HuH-7 (cell line): ENCODE results near the gene LSM14B.
"Not testable (repeated sequence)": the region's sequence is repeated elsewhere in the genome, so short reads cannot be mapped to it uniquely, and the experiment has no call there.

Source experiments
- DNase-seq: peaks from one replicate; pipeline ENCODE4 v3.0.0; 2011; ENCODE audit warnings: low spot score

Gene LSM14B

DNA sequence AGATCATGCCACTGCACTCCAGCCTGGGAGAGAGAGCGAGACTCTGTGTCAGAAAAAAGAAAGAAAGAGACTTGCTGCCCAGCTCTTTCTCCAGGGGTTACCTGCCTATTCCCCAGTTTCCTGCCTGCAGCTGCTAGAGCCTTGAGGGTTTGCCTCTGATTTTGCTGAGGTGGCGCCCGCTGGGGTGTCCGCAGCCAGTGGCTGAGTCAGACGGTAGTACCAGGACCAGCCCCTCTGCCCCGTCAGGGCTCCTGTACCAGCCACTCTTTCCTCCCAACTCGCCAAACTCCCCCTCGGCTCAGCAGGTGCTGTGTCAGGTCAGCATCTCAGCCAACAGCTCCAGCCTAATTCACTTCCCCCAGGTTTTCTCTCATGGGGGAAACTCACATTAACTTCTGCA lies 7.4 kb upstream of the LSM14B start:
- no peak for DNase-seq

DNA sequence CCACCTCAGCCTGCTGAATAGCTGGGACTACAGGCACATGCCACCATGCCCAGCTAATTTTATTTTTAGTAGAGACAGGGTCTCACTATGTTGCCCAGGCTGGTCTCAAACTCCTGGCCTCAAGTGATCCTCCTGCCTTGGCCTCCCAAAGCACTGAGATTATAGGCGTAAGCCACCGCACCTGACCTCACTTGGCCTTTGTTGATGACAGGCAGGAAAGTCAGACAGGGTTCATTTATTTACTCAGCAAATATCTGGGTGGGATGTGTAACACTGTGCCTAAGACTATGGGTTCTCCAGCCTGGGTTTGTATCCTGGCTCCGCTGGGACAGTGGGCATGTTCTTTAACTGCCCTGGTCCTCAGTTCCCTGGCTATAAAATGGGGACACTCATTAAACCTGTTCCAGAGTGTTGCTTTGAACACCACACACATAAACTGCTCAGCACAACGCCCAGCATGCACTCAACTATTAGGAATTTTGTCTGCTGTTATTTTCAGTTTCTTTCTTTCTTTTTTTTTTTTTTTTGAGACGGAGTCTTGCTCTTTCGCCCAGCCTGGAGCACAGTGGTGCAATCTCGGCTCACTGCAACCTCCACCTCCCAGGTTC lies 6.4 kb upstream of the LSM14B start:
- not testable (repeated sequence) for DNase-seq

DNA sequence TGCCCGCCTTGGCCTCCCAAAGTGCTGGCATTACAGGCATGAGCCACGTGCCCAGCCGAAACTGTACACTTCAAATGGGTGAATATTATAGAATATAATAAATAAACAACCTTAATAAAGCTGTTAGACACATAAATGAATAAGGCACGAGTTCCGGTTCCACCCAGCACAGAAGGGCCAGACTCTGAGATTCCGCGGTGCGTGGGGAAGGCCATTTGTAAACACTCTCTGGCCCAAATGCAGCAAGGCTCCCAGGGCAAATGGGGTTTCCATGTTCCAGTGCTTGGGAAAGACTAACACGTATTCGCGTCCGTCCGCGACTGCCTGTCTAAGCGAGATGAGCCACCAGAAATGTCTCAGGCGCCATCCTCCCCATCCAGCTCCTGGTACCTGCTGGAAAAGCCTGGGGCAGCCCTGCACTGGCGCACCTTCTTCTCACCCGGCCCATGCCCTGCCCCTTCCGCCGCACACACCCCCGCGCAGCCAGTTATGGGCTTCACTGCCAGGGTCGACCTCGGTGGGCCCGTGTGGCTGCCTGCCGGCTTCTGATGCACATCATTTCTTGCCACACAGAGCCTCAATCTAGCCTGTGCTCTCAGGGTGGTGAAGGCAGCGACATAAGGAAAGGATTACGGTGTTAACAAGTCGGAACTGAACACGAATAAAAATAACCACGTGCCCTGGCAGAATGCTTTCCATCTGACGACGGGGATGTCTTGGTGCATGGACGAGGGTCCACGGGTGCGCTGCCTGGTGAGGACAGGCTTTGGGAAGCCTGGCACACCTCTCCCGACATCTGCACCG lies 5.5 kb upstream of the LSM14B start:
- DNase-seq, result no peak

DNA sequence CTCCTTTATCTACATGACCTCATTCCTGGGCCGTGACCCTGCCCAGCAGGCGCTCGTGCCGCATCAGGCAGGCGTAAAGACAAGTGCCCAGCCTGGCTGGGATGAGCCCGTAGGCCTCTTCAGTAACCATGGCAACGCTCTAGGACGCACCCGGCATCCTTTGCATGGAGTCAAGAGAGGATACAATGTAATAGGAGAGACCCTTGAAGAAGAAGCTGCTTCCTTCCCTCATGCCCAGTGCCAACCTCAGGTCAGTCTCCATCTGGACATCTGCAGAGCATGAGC lies 5.0 kb upstream of the LSM14B start:
- no peak for DNase-seq

DNA sequence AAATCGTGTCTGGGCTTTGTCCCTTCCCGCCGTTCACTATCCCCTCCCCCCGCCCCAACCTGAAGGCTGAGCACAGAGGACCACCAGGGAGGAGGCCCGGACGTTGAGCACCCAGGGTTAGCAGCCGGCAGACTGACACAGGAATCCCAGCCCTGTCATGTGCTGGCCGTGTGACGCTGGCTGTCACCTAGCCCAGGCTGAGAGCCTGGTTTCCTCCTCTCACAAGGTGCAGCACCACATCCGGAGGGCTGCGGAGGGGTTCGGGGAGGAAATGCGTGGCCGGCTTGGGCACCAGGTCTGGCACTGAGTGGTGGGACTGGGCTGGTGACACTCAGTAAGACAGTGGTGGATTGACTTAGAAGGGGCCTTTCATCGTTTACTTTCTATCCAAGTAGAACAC lies 4.6 kb upstream of the LSM14B start:
- no peak for DNase-seq

DNA sequence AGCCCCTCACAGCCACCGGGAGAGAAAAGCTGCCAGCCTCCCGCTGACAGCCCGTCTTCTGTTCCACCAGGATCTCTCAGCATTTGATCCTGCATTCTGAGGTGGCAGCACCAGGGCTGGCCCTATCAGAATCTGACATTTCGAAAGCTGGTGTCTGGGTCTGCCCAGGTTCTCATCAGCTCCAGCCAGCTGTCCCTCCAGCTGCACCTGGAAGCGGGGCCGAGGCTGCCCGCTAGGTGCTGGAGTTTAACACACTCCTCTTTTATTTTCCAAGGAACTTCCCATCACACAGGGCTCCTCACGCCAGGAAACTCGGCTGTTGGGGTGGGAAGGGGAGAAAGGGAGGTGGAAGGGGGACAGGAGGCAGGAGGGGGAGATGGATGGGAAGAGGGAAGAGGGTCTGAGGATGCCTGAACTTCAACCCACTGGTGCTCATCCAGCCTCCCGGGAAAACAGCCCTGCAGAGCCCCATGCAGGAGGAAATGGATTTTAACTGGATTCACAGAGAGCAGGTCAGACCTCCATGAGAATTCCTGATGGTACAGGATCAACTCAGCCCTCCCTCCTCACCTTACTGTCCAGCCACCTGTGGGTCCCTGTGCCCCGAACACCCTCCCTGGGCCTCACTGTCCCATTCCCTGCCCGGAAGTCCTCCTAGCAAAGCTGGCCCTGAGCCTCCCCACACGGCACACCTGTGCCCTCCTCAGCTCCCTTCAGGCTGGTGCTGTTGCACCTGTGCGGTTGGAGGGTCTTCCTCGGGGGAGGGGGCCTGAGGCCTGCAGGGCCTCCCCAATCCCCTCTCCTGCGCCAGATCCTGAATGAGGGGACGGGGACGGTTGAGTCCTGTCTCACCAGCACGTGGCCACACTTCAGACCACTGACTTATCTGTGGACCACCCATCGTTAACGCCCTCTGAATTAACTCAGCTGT lies 3.9 kb upstream of the LSM14B start:
- no peak for DNase-seq

DNA sequence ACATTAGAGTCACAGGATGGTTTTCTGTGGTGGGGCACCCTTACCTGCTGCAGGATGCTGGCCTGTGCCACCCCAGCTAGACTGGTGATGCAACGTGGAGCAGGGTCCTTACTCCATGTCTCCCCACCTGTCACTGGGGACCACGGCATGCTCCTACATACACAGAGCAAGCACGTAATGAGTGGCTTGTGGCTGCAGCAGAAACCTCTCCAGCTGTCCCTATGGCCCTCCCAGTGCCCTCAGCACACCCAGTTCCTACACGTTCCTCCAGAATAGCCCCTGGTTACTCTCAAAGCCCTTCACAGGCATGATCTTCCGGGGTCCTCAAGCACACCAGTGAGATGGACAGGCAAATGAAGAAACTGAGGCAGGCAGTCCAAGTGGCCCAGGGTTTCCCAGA lies 3.2 kb upstream of the LSM14B start:
- no peak for DNase-seq

DNA sequence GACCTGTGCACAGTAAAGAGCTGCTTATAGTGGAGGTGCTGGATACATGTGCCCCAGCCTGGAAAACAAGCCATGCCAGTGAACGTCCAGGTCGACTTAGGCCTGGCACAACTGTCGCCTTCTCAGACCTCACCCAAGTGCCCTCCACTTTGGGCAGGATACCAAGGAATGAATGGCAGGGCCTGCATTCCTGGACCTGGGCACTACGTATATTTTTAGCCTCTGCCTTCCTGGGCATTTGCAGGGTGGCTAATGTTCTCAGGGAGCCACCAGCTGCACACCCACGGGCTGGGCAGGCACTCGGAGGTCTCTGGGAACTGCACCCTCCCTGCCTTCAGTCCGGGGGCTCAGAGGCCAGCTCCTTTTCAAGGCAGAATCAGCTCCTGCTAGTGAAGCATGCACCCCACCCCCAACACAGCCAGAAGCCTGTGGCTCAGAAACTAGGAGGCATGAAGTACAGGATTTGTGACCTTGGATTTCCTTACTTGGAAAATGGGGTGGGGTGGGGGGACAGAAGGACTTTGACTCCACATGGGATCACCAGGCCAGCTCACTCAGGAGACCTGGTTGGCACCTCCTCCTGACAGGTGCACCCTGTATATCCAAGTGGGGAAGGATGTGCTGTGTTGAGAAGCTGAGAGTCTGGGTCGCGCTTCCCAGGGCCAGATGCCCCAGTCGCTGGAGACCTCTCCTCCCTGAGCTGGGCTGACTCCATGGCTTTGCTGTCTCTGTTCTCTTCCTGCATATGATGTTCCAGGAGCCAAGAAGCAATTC lies 2.5 kb upstream of the LSM14B start:
- DNase-seq, result no peak

DNA sequence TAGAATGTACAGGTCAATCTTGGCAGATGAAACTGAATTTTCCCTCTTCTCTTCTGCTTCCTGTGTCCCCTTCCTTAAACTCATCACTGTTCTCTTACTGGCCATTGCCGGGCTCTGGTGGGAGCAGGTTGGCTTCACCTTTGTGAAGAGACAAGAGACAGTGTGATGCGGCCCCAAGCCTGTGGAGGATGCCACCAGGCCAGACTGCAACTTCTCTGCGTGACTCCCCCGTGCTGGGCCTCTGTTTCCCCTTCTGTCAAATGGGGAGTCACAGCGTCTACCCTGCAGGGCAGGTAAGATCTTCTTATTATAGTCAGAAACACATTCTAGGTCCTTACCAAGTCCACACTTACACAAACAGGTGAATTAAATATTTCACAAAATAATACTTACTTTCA lies 1.9 kb upstream of the LSM14B start:
- no peak for DNase-seq

DNA sequence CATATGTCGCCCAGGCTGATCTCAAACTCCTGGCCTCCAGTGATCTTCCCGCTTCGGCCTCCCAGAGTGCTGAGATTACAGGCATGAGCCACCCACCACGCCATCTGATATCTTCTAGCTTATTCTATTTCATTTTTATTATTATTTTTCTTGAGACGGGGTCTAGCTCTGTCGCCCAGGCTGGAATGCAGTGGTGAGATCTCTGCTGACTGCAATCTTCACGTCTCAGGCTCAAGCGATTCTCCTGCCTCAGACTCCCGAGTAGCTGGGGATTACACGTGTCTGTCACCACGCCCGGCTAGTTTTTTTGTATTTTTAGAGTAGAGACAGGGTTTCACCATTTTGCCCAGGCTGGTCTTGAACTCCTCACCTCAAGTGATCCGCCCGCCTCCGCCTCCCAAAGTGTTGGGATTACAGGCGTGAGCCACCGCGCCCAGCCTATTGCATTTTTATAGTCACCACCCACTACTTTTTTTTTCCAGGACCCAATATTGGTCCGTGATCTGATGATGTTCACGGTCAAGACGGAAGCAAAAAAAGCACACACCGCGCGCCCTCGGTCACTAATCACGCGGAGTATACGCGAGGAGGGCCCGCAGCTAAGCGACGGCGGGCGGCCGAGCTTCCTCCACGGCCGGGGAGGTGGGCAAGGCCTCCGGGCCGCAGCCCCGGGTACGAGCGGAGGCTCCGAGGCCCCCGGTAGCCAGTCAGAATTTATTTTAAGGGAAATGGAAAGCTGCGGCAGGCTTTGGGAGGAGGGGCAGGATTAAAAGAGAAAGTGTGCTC lies 1.1 kb upstream of the LSM14B start:
- peak; percentile 53 for DNase-seq

DNA sequence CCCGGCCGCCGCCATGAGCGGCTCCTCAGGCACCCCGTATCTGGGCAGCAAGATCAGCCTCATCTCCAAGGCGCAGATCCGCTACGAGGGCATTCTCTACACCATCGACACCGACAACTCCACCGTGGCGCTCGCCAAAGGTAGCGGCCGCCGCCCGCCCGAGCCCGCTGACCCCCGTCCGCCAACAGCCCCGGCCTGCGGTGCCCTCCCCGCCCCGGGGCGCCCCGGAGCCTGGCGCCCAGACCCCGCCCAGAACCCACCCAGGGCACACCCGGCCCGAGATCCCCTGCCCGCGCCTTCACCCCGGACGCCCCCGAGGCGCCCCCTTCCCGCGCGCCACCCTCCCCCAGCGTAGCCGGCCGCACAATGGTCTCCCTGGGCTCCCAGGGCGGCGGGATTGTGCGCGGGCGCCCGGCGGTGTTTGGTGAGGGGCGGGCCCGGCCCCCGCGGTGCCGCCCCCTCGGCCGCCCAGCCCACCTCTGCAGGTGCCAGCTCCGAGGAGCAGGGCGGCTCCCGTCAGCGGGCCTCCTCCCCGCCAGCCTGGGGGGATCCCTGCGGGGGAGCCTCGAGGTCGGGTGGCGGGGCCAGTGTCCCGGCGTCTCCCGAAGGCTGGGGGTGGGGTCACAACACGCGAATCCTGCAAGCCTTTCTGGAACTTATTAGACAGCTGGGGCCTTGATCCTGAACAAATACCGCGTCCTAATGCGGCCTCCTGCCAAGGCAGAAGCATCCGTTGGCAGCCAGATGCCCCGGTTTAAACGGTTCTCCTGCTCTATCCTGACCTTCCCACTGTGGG lies 577 bp downstream of the LSM14B start:
- DNase-seq, result peak; percentile 67

DNA sequence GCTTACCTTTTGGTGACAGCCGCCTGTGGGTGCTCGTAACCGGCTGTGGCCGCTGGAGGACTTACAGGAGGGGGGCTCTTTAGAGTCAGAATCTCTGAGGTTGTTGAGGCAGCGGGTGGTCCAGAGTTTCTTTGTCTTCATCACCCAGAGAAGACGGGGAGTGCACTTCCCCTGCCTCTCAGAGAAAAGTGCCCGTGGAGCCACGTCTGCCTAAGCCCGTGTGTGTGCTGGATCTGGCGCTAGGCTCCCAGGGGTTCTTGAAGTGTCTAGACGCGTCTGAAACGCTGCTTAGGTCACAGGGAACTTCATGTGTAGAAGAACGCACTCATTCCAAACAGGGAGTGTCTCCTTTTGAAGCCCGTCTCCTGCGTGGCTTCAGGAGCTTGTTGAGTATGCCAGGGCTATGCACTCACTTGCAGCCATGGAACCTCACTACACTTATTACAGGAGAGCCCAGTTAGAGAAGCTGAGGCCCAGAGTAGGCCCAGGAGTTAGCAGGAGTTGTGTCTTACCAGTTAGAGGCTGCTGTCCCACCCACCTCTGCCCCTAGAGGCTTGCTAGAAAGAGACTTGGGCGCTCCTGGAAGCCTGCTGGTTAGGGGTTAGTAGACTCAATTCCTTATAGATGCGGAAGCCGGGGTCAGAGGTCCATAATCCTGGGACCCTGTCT lies 1.3 kb downstream of the LSM14B start:
- no peak for DNase-seq

DNA sequence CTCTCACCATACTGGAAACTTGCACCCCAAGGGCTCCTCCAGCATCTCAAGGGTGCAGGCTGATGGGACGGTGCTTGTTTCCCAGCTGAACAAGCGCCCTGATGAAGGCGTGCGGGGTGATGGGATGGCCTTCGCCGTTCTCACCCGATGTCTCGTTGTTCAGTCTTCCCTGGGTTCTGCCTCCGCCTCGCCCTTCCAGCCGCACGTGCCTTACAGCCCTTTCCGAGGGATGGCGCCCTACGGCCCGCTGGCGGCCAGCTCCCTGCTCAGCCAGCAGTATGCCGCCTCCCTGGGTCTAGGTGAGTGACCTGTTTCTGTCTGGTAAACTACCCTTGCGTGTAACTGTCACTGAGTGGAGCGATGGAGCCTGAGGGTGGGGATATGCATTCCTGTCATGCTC lies 3.9 kb downstream of the LSM14B start:
- no peak for DNase-seq

DNA sequence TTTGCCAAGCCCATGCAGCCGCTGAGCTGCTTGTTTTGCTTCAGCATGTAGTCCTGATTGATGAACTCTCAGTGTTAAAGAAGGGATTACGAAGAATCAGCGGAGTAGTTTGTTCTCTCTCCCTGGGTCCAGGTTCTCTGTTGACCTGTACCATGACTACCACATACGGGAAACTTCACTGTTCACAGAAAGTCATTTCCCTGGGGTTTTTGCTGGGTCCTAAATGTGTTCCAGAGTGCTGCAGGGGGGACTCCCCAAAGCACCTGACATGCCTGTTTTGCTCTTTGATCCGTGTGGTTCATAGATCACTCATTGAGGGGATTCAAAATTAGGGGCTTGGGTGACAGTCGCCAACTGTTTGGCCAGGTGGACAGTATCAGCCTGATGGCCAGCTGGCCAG lies 5.5 kb downstream of the LSM14B start:
- no peak for DNase-seq

DNA sequence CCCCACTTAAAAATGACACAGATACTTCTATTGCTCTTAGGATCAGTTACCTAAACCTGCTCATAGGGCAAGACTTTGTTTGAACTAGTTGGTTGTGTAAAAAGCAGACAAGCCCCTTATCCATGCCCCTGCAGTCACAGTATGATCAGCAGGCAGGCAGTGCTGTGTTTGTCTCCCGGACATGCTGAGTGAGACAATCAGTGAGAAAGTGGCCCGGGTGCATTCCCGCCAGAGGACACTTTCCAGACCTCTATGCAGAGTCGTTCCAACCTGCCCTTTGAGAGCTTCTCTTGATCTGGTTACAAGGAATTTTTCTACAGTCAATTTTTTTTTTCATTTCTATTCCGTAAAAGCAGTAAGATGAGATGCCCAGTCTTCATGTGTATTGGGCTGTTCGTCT lies 6.2 kb downstream of the LSM14B start:
- DNase-seq, result no peak

DNA sequence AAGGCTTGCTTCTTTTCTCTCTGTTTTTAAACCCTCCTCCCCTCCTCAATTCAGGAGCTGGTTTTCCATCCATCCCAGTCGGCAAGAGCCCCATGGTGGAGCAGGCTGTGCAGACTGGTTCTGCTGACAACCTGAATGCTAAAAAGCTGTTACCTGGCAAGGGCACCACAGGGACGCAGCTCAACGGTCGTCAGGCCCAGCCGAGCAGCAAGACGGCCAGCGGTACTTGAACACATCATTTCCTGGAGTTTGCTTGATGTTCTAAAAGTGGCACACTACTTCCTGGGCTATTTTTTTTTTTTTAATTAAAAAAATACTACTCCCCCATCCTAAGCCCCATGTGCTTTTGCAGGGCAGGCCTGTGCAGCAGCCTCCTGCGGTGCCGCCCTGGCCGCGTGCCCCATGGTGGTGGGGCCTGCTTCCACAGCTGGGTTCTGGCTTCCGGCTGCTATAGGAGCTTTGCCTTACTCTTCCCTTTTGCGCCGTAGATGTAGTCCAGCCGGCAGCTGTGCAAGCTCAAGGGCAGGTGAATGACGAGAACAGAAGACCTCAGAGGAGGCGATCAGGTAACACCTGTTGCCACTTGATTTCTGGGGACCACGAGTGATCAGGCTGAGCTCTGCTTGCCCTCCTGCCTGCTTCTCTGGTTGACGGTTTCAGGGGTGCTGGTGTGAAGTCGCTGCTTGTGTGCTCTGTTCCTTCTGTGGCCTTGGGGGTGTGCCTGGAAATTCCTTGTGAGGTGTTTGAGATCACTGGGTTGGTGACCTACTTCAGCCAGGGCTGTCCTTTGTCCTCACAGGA lies 7.7 kb downstream of the LSM14B start:
- DNase-seq, result no peak

DNA sequence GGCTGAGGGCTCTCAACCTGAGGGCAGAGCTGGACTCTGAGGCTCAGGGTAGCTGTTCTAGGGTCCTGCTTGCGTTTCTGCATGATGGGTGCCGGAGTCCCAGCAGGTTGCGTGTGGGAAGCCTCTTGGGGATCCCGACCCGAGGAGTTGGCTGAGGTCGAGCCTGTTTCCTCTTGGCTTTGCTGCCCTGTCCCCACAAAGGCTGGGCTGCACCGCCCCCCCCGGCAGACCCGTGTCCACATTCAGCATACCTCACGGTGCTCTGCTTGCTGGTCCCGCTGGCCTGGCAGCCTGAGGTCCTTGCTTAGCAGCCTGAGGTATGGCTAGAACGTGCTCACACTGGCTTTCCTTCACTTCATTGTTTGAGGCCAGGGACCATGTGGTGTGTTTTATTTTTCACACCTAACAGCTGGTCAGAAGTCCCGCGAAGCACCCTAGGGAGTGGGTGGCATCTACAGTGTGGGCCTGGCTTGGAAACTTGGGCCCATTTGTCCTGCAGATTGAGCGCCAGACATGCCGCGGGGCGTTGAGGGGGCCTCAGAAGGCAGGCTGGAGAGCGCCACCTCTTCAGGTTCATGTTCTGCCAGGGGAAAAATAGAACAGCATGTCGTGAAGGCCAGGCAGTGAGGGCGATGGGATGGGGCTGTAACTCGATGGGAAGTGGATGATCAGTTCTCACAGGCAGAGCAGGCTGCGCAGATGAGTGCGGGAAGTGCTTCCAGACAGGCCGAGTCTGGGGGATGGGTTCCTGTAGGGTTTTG lies 9.5 kb downstream of the LSM14B start:
- DNase-seq, result no peak

DNA sequence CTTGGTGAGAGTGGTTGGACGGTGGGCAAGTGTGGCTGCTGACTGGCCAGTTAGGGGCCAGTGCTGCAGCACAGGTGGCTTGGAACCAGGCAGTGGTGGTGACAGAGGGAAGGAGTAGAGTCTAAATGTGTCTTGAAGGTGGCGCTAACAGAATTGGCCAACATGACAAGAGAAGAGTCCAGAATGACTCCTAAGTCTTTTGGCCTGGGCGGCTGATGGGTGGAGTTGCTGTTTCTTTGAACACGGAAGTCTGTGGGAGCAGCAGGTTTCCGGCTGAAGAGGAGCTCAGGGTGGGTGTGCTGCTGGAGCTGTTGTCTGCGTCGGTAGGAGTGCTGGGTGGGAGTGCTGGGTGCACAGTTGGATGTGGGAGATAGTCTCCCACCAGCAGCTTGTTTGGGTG lies 10.1 kb downstream of the LSM14B start:
- DNase-seq, result no peak
